Keratinocyte (primary cell): Measurements from ENCODE around the gene MOAP1.

Experiments used
- CTCF ChIP-seq, 3 experiments: IDR thresholded peaks in 1 of 3; conservative IDR thresholded peaks in 1 of 3; optimal IDR thresholded peaks in 1 of 3; 2 replicates in 2 of 3; 3 replicates in 1 of 3; pipeline versions ENCODE3 to v1.5.1; 2011; ENCODE audit warnings: low read length in 3 of 3, mild to moderate bottlenecking in 3 of 3, moderate library complexity in 2 of 3, control low read depth in 1 of 3, inconsistent platforms in 1 of 3; ENCODE audit not compliant: insufficient read depth in 2 of 3; ENCODE audit errors: extremely low read depth in 1 of 3
- EZH2 ChIP-seq: IDR thresholded peaks from one replicate; pipeline ENCODE4 v1.6.1; 2012; ENCODE audit warnings: inconsistent platforms, mild to moderate bottlenecking, low read length, moderate library complexity

- TF ChIP-seq CTCF (optimal IDR thresholded peaks at IDR 0.05 in 1 of 3, IDR thresholded peaks at IDR 0.05 in 1 of 3, conservative IDR thresholded peaks at IDR 0.05 in 1 of 3; ENCODE audit: extremely low read depth in 1 of 3, insufficient read depth in 2 of 3, low read length in 3 of 3) (no peak), EZH2 (no peak)
Observed at GRCh38 chr14:93231129-93231979, 46.7 kb upstream of the MOAP1 start.
